ENCODE results near the gene LRRC27. TPM values are rescaled to one million over a fixed set of nuclear protein-coding genes. Genes with fewer than 3 reads are reported as not detected.

The LRRC27 gene
- total RNA-seq, 1 experiment from 2014 or later: 4.1 TPM

- no peak overlapping the region for H3K27ac ChIP-seq (ENCODE audit: low read depth, low read length)
- RAD21 ChIA-PET (ENCODE audit: low non-redundant PET in 1 of 2, low total read pairs in 2 of 2, uncharacterized antibody in 2 of 2, unreplicated experiment in 2 of 2): no interaction called here
- no peak overlapping the region for H3K9ac ChIP-seq (ENCODE audit: low read length)
- POLR2A ChIA-PET: no interaction called here
- H4K20me1 ChIP-seq (ENCODE audit: insufficient read depth): no peaks in the 10 kb centered on the region
- peaks cover 13% of the 10 kb centered on the region; the same call in 1 of the 2 replicates for H3K79me2 ChIP-seq (ENCODE audit: insufficient read depth, low read length)
- H3K36me3 ChIP-seq (ENCODE audit: control insufficient read depth in 1 of 2, insufficient read depth in 2 of 2, low read length in 2 of 2): no peaks in the 10 kb centered on the region
- H3K9me3 ChIP-seq (ENCODE audit: control insufficient read depth in 1 of 2, insufficient read depth in 1 of 2, low read depth in 1 of 2, low read length in 2 of 2): no peaks in the 10 kb centered on the region
- DNase-seq (ENCODE audit: low read depth, low spot score) (no peak), ATAC-seq (no peak)
- H3K9me2 ChIP-seq (ENCODE audit: insufficient read depth): no peaks in the 10 kb centered on the region
- TF ChIP-seq JUND (IDR thresholded peaks at IDR 0.05) (no peak), EZH2phosphoT487 (IDR thresholded peaks at IDR 0.05; ENCODE audit: borderline replicate concordance) (no peak), CTCF (IDR thresholded peaks at IDR 0.05 in 2 of 3, conservative IDR thresholded peaks at IDR 0.05 in 1 of 3; ENCODE audit: borderline replicate concordance in 1 of 3, insufficient read depth in 1 of 3, low read depth in 2 of 3, low read length in 2 of 3) (no peak), TCF7L2 (IDR thresholded peaks at IDR 0.05; ENCODE audit: borderline replicate concordance, extremely low read depth, insufficient read depth, insufficient read length) (no peak), POLR2AphosphoS5 (IDR thresholded peaks at IDR 0.05; ENCODE audit: low read depth, low read length) (no peak), YY1 (IDR thresholded peaks at IDR 0.05; ENCODE audit: extremely low read depth, insufficient replicate concordance, low read depth, low read length) (no peak)
- TF ChIP-seq, protein P1, sequence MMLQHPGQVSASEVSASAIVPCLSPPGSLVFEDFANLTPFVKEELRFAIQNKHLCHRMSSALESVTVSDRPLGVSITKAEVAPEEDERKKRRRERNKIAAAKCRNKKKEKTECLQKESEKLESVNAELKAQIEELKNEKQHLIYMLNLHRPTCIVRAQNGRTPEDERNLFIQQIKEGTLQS (IDR thresholded peaks at IDR 0.05): no peak
- BruUV-seq (replicated peaks): no TSS peak
- no peaks in the 10 kb centered on the region for H3K27me3 ChIP-seq (ENCODE audit: insufficient read depth, low read length)
- H3K4me3 ChIP-seq (replicated peaks in 1 of 2; ENCODE audit: low read depth in 1 of 2, low read length in 2 of 2): no peak overlapping the region
- 0 out of 2 replicates have a peak overlapping the region, but pooled peaks have one; percentile 71 for H3K4me2 ChIP-seq (ENCODE audit: low read length)
- peaks cover 3 to 13% of the 10 kb centered on the region in 2 experiments; a peak in 2 of 4 replicates for H3K4me1 ChIP-seq (ENCODE audit: control insufficient read depth in 1 of 2, insufficient read depth in 2 of 2, low read length in 2 of 2)
- CTCF ChIA-PET: no interaction called here
- no peak overlapping the region for H2AFZ ChIP-seq (ENCODE audit: low read depth, low read length, poor library complexity, severe bottlenecking)
- intact Hi-C loops (cut with micrococcal nuclease): no loop called here
Measured at GRCh38 chr10:132305654-132306342, 26.2 kb upstream of the LRRC27 start.
